GM04504 (cell line): ENCODE results near the gene CUL7.
"Not testable (repeated sequence)": the region's sequence is repeated elsewhere in the genome, so short reads cannot be mapped to it uniquely, and the experiment has no call there.

Experiments used
- DNase-seq: peaks from one replicate; pipeline ENCODE4 v3.0.0-alpha.2; 2012; ENCODE audit warnings: low read depth

CUL7 gene

GRCh38 chr6:43053545-43054205, at the start of gene CUL7:
Gene CUL7, minus strand, starts transcription at chr6:43053851. Its CDS starts 1,063 bp downstream, at chr6:43052788.
- peak; percentile 91 for DNase-seq

GRCh38 chr6:43101497-43101896, 47.8 kb upstream of the CUL7 start:
- no peak for DNase-seq

GRCh38 chr6:43097502-43097901, 43.9 kb upstream of the CUL7 start:
- DNase-seq: no peak

DNA sequence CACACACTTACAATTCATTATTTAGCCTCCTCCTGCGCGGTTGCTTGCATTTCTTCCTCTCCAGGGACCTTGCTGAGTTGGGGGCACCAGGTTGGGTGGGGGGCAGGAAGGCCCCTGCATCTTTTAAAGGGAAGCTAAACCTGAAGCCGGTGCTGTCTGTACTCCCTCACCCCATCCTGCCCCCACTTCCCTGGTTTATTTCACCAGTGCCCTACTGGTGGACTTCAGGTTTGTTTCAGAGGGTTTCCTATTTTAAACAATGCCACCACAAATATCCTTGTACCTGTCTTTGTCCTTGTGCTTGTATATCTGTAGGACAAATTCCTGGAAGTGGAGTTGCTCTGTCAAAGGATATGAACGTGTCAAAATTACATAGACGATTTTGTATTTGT, 43.4 kb upstream of the CUL7 start:
- no peak for DNase-seq

DNA sequence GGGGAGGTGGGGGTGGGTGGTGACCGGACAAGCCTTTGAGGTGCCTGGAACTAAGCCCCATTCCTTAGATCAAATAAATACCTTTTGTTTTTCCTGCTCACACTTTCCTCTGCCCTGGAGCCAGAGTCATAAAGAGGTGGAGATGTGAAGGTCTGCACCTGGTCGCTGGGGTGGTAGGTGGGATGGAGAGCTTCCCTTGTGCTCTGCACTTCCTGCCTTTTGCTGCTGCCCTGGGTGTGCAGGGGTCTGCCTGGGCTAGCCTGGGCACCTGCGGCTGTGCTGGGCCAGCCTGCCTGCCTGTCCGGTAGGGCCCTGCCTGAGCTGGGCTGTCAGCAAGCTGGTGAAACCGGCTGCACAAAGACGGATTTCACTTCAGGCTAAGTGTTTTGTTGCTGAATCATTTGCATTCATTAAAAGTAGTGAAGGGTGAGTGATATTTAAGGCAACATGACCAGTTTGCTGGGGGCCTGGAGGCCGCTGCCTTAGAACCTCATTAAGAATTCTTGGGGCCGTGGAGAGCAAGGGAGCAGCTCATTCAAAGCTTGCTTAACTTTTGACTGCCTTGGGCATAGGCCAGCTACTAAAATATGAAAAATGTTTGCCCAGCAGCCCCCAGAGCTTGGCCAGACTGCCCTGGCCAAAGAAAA, 42.9 kb upstream of the CUL7 start:
- peak; percentile 82 for DNase-seq

GRCh38 chr6:43095939-43096338, 42.3 kb upstream of the CUL7 start:
- DNase-seq: no peak

DNA sequence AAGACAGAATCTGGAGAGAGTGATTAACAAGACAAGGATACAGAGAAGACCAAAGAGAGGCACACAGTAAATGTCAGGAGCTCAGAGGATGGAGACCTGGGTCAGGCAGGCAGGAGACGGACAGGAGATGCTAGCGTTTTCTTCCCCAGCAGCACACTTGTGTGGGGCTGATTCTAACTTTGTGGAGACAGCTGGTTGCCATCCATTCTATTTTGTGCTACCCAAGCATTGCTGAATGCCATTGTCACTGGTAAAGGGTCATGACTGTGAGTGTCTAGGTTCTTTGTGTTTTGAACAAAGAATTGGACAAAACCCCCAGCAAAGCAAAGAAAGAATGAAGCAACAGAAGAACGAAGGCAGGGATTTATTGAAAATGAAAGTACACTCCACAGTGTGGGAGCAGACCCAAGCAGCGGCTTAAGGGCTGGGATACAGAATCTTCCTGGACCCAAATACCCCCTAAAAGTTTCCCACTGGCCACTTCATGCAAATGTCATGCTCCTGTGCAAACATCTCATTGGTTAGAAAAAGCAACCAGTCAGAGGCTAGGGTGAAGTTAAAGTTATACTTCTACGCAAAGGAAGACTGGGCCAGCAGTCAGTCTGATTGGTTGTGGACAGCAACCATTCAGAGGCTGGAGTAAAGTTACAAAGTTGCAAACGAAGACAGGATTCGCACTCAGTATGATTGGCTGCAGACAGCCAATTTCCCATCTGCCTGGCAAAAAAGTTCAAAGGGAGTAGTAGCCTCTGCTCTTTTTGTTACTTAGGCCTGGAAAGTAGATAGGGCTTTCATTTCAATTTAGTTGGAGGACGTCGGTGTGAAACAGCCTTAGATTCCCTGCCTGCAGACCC, 40.0 kb upstream of the CUL7 start:
- peak; percentile 76 for DNase-seq

- no peak for DNase-seq
These were observed 39.0 kb upstream of the CUL7 start for GRCh38 chr6:43092635-43093034.

- no peak for DNase-seq
These were observed 37.9 kb upstream of the CUL7 start for GRCh38 chr6:43091436-43091991.

GRCh38 chr6:43091020-43091419, 37.4 kb upstream of the CUL7 start:
- no peak for DNase-seq

- DNase-seq: no peak
These were observed 36.9 kb upstream of the CUL7 start for GRCh38 chr6:43090559-43090956.

DNA sequence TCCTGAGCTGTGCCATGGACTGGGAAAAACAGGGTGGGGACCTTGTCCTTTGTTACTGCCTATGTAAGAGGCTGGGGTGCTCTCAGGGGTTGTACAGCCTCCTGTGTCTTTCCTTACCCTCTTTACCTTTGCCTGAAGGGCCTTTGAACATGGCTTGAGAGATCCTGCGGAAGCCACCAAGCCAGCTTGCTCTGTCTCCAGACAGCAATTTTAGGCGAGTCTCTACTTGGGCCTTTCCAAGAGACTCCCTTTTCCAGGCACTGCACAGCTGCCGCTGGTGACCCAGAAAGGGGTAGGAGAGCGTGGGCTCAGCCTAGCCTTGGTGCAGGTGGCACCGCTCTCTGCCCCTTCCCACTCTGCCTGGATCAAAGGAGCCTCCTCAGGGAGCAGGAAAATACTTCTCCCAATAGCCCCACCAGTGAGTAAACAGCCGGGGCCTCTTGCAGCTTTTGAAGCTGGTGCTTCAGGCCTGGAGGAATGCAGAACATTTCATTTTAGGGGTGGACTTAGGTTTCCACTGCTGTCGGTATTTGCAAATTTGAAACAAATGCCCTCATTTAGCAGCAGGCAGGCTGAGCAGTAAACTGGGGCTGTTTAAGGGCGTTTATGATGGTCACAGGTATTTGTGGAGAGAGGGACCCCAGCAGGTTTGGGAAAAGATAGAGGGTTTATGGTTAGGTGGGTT, 36.4 kb upstream of the CUL7 start:
- no peak for DNase-seq

DNA sequence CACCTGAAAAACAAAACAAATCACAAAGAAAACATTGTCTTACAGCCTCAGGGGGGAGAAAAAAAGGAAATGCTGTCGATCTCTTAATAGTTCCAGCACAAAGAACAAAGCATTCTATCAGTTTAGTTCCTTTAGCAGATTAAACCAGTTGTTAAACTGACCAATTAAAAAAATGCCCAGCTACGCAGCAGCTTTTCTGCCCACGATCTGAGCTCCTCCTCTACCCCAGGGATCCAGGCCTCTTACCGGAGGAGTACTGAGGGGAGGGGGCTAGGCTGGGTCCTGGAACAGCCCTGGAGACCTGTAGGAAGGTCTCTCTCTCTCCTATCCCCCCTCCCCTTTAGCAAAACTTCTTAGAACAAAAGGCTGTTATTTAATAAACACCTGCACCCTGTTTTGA, 35.8 kb upstream of the CUL7 start:
- no peak for DNase-seq

DNA sequence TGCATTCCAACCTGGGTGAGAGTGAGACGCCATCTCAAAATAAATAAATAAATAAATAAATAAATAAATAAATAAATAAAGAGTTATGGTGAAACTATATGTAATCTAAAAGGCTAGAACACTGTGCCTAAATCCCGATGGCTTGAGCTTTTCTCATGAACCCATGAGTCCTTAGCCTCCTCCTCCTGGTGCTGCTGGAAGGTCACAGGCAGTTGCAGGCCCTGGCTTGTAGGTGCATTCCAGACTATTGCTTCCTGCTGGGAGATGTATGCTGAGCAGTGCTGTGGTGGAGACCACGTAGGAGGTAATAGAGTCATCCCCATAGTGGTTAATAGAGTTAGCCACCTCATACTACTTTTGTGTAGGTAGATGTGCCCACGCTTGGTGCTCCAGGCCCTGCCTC, 35.0 kb upstream of the CUL7 start:
- DNase-seq: no peak

GRCh38 chr6:43086022-43086658, 32.5 kb upstream of the CUL7 start:
- DNase-seq: no peak

- DNase-seq: no peak
These were observed 29.4 kb upstream of the CUL7 start for GRCh38 chr6:43082806-43083655.

DNA sequence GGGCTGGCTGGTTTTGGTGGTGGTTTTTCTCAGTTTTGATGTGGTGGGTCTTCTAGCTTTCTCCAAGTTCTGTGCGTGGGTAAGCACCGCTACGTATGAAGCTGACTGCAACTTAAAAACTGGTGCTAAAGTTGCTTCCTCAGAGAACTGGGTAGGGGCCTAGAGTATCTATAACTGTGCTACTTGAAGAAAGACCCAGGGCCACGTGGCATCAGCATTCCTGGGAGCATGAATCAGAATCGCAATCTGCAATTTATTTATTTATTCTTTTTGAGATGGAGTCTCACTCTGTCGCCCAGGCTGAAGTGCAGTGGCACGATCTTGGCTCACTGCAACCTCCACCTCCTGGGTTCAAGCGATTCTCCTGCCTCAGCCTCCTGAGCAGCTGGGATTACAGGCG, 28.3 kb upstream of the CUL7 start:
- not testable (repeated sequence) for DNase-seq

- DNase-seq: no peak
These were observed 27.4 kb upstream of the CUL7 start for GRCh38 chr6:43081043-43081442.

- peak; percentile 70 for DNase-seq
These were observed 25.0 kb upstream of the CUL7 start for GRCh38 chr6:43078691-43079090.

GRCh38 chr6:43077981-43078511, 24.4 kb upstream of the CUL7 start:
- DNase-seq: no peak
